H1 (cell line): Measurements from ENCODE around the gene IQCK. TPM values are rescaled to one million over a fixed set of nuclear protein-coding genes. Genes with fewer than 3 reads are reported as not detected.

Experiments used
- CTCF ChIA-PET: fragments of 300-600 bp; sonication (Branson Sonifier 250); formaldehyde crosslinking; loops from one replicate; lab custom pipeline; 2021; ENCODE audit not compliant: partially characterized antibody; lab: Charles Lee
- POLR2A ChIA-PET: fragments of 300-600 bp; sonication (Branson Sonifier 250); formaldehyde crosslinking; loops from one replicate; lab custom pipeline; 2021; ENCODE audit warnings: inconsistent platforms; ENCODE audit not compliant: partially characterized antibody; lab: Charles Lee
- DNase-seq, 2 experiments: peaks; one replicate each; pipeline versions ENCODE4 v3.0.0 to v3.0.0-alpha.2; 2010 to 2022; ENCODE audit warnings: low spot score in 2 of 2, low read depth in 1 of 2, mixed read lengths in 1 of 2
- FAIRE-seq: peaks from 2 replicates; lab custom pipeline; 2011; peaks lifted over from hg19 to GRCh38; lab: Jason Lieb, UNC
- H2AFZ ChIP-seq: 2 replicates; pipeline ENCODE4 v1.8.1; 2012; ENCODE audit warnings: low read length, inconsistent platforms
- H2AK5ac ChIP-seq: 2 replicates; pipeline ENCODE4 v1.6.1; 2013; ENCODE audit warnings: low read depth, low read length
- H2BK120ac ChIP-seq: replicated peaks from 2 replicates; pipeline ENCODE3; 2013; ENCODE audit warnings: low read depth, low read length, inconsistent platforms
- H2BK12ac ChIP-seq: 2 replicates; pipeline ENCODE4 v1.6.1; 2013; ENCODE audit warnings: low read depth, low read length
- H2BK15ac ChIP-seq: 2 replicates; pipeline ENCODE4 v1.6.1; 2013; ENCODE audit warnings: low read length
- H2BK20ac ChIP-seq: 2 replicates; pipeline ENCODE4 v1.6.1; 2013; ENCODE audit warnings: low read length
- H2BK5ac ChIP-seq: 2 replicates; pipeline ENCODE4 v1.6.1; 2013; ENCODE audit warnings: low read depth, low read length
- H3K14ac ChIP-seq: 2 replicates; pipeline ENCODE4 v1.6.1; 2013; ENCODE audit warnings: inconsistent platforms; ENCODE audit not compliant: insufficient read length
- H3K18ac ChIP-seq: 2 replicates; pipeline ENCODE4 v1.6.1; 2013; ENCODE audit warnings: low read length; ENCODE audit errors: extremely low read depth
- H3K23ac ChIP-seq: 2 replicates; pipeline ENCODE4 v1.6.1; 2013; ENCODE audit warnings: inconsistent platforms; ENCODE audit not compliant: insufficient read length
- H3K23me2 ChIP-seq: 2 replicates; pipeline ENCODE4 v1.6.1; 2013; ENCODE audit warnings: low read depth, low read length
- H3K27ac ChIP-seq: 2 replicates; pipeline ENCODE4 v1.6.1; 2011; ENCODE audit warnings: low read depth, low read length, inconsistent platforms
- H3K27me3 ChIP-seq, 4 experiments: replicated peaks in 1 of 4; 1 replicate in 1 of 4; 2 replicates in 3 of 4; pipeline versions ENCODE4 v1.6.1 to v1.8.1; 2011 to 2013; ENCODE audit warnings: low read length in 3 of 4, mild to moderate bottlenecking in 3 of 4, inconsistent platforms in 2 of 4, mixed read lengths in 2 of 4, moderate library complexity in 1 of 4; ENCODE audit not compliant: control insufficient read depth in 3 of 4, insufficient read depth in 3 of 4; ENCODE audit errors: extremely low read depth in 1 of 4
- H3K36me3 ChIP-seq, 4 experiments: 2 replicates each; pipeline versions ENCODE4 v1.6.1 to v1.8.1; 2011 to 2013; ENCODE audit warnings: mild to moderate bottlenecking in 4 of 4, low read length in 3 of 4, moderate library complexity in 2 of 4, control low read depth in 1 of 4, inconsistent platforms in 1 of 4; ENCODE audit not compliant: insufficient read depth in 4 of 4, control insufficient read depth in 2 of 4
- H3K4ac ChIP-seq: replicated peaks from 2 replicates; pipeline ENCODE3; 2013; ENCODE audit warnings: low read length, low read depth, mixed read lengths, inconsistent platforms; ENCODE audit not compliant: insufficient read length
- H3K4me1 ChIP-seq, 4 experiments: replicated peaks in 1 of 4; 1 replicate in 1 of 4; 2 replicates in 3 of 4; pipeline versions ENCODE4 v1.6.1 to v1.8.1; 2011 to 2013; ENCODE audit warnings: low read length in 3 of 4, inconsistent platforms in 2 of 4, mixed read lengths in 1 of 4; ENCODE audit not compliant: insufficient read depth in 4 of 4, control insufficient read depth in 3 of 4
- H3K4me2 ChIP-seq, 2 experiments: 2 replicates each; pipeline versions ENCODE4 v1.6.1 to v1.8.1; 2011 to 2013; ENCODE audit warnings: low read depth in 2 of 2, low read length in 2 of 2, control low read depth in 1 of 2, inconsistent platforms in 1 of 2, mild to moderate bottlenecking in 1 of 2; ENCODE audit not compliant: insufficient read depth in 1 of 2
- H3K4me3 ChIP-seq, 4 experiments: fragments of 200-600, 300-600 bp in 1 of 4; sonication (generic), shearing (Covaris generic), sonication (Bioruptor Twin) in 1 of 4; 2 replicates each; pipeline versions ENCODE4 v1.5.1 to v1.8.1; 2011 to 2016; ENCODE audit warnings: low read length in 4 of 4, low read depth in 3 of 4, control low read depth in 2 of 4, inconsistent platforms in 2 of 4, mild to moderate bottlenecking in 2 of 4, mixed read lengths in 1 of 4, moderate library complexity in 1 of 4; ENCODE audit not compliant: insufficient read depth in 2 of 4; ENCODE audit errors: extremely low read depth in 1 of 4
- H3K56ac ChIP-seq: replicated peaks from 2 replicates; pipeline ENCODE3; 2013; ENCODE audit warnings: low read depth, mild to moderate bottlenecking, mixed read lengths, low read length, inconsistent platforms; ENCODE audit not compliant: insufficient read length
- H3K79me1 ChIP-seq: 2 replicates; pipeline ENCODE4 v1.6.1; 2013; ENCODE audit warnings: low read depth, low read length, control low read depth
- H3K79me2 ChIP-seq, 2 experiments: 2 replicates each; pipeline versions ENCODE4 v1.6.1 to v1.8.1; 2012 to 2013; ENCODE audit warnings: low read length in 2 of 2, mild to moderate bottlenecking in 2 of 2, inconsistent platforms in 1 of 2; ENCODE audit not compliant: insufficient read depth in 2 of 2, control insufficient read depth in 1 of 2
- H3K9ac ChIP-seq, 4 experiments: replicated peaks in 1 of 4; 1 replicate in 1 of 4; 2 replicates in 3 of 4; pipeline versions ENCODE4 v1.6.1 to v1.8.1; 2011 to 2013; ENCODE audit warnings: low read depth in 3 of 4, low read length in 3 of 4, control low read depth in 2 of 4, mild to moderate bottlenecking in 2 of 4, moderate library complexity in 2 of 4, inconsistent platforms in 1 of 4; ENCODE audit errors: extremely low read depth in 1 of 4
- H3K9me3 ChIP-seq, 2 experiments: 2 replicates each; pipeline versions ENCODE4 v1.6.1 to v1.8.1; 2012 to 2013; ENCODE audit warnings: mild to moderate bottlenecking in 2 of 2, moderate library complexity in 2 of 2, control low read depth in 1 of 2, inconsistent platforms in 1 of 2, low read depth in 1 of 2, low read length in 1 of 2, mixed read lengths in 1 of 2; ENCODE audit not compliant: insufficient read depth in 2 of 2
- H4K20me1 ChIP-seq, 2 experiments: replicated peaks in 1 of 2; 2 replicates each; pipeline versions ENCODE3 to v1.8.1; 2011 to 2013; ENCODE audit warnings: inconsistent platforms in 2 of 2, low read length in 2 of 2, mild to moderate bottlenecking in 1 of 2; ENCODE audit not compliant: insufficient read depth in 2 of 2, control insufficient read depth in 1 of 2
- H4K5ac ChIP-seq: 2 replicates; pipeline ENCODE4 v1.6.1; 2013; ENCODE audit warnings: low read length, low read depth, mixed read lengths, inconsistent platforms; ENCODE audit not compliant: insufficient read length
- H4K8ac ChIP-seq: 2 replicates; pipeline ENCODE4 v1.8.0; 2013; ENCODE audit warnings: mild to moderate bottlenecking, moderate library complexity, low read length, inconsistent platforms; ENCODE audit not compliant: insufficient read depth; ENCODE audit errors: extremely low read depth
- H4K91ac ChIP-seq: replicated peaks from 2 replicates; pipeline ENCODE3; 2013; ENCODE audit warnings: low read length, mixed read lengths, inconsistent platforms; ENCODE audit not compliant: insufficient read length
- CBX5 ChIP-seq: fragments of 300-800, 300-1000 bp; sonication (generic); IDR thresholded peaks from 2 replicates; pipeline ENCODE4 v1.7.1; 2016; ENCODE audit warnings: antibody characterized with exemption, low read length, low read depth
- EZH2 ChIP-seq: fragments of 200-600 bp; sonication (generic); IDR thresholded peaks from 2 replicates; pipeline ENCODE4 v1.7.1; 2012; ENCODE audit warnings: low read depth, mild to moderate bottlenecking, moderate library complexity, low read length, inconsistent platforms; ENCODE audit not compliant: severe bottlenecking
- NRF1 ChIP-seq: IDR thresholded peaks from 2 replicates; pipeline ENCODE4 v1.6.1; 2011; ENCODE audit warnings: mild to moderate bottlenecking, low read depth, low read length, improper control_type of control experiment
- RFX5 ChIP-seq: IDR thresholded peaks from 2 replicates; pipeline ENCODE4 v1.6.1; 2011; ENCODE audit warnings: low read depth, low read length, improper control_type of control experiment, borderline replicate concordance
- SIRT6 ChIP-seq: IDR thresholded peaks from one replicate; pipeline ENCODE4 v1.7.1; 2012; ENCODE audit warnings: low read length, inconsistent platforms
- SRF ChIP-seq: IDR thresholded peaks from 2 replicates; pipeline ENCODE4 v1.6.1; 2011; ENCODE audit warnings: mild to moderate bottlenecking, low read depth, low read length, moderate library complexity
- TBP ChIP-seq: IDR thresholded peaks from 2 replicates; pipeline ENCODE4 v1.6.1; 2011; ENCODE audit warnings: low read depth, low read length, improper control_type of control experiment
- TCF12 ChIP-seq: IDR thresholded peaks from 2 replicates; pipeline ENCODE4 v1.6.1; 2011; ENCODE audit warnings: low read depth, mild to moderate bottlenecking, low read length
- YY1 ChIP-seq: IDR thresholded peaks from 2 replicates; pipeline ENCODE4 v1.6.1; 2011; ENCODE audit warnings: low read depth, mild to moderate bottlenecking, low read length
- WGBS, 2 experiments: shearing (Covaris generic) in 1 of 2; methylation state at CpG; one replicate each; pipeline versions ENCODE4 v1.1.6 to v1.1.7; 2013 to 2015; ENCODE audit warnings: low lambda C conversion rate in 2 of 2, mixed read lengths in 2 of 2, inconsistent platforms in 1 of 2, low coverage in 1 of 2, missing lambda C conversion rate in 1 of 2; ENCODE audit not compliant: insufficient replicate concordance in 2 of 2, insufficient coverage in 1 of 2, insufficient read length in 1 of 2; ENCODE audit errors: extremely low coverage in 1 of 2, missing lambda C conversion rate in 1 of 2; 5-methylcytosine and 5-hydroxymethylcytosine counted together
- polyA plus RNA-seq, 7 experiments: library from polyadenylated mRNA; depleted of rRNA in 3 of 7; stranded (reverse) in 5 of 7; unstranded in 2 of 7; fragments of >200 nt in 5 of 7; fragments of 200-250 nt in 2 of 7; gene quantifications; 1 replicate in 5 of 7; 2 replicates in 1 of 7; 4 replicates in 1 of 7; pipeline versions ENCODE4 v1.2.1 to v1.2.3, GENCODE V29; 2011 to 2013; ENCODE audit warnings: missing spikeins in 2 of 7, mixed read lengths in 2 of 7
- total RNA-seq: library from RNA; stranded (reverse); fragmentation: NEBNext Ultra II Directional; extraction: Animal tissue kit (Norgen Biotek cat#: 25700); gene quantifications from 2 replicates; pipeline ENCODE4 v1.2.1, GENCODE V29; 2021
- TF ChIP-seq, protein P1 (sequence below), 3 experiments: IDR thresholded peaks; 1 replicate in 2 of 3; 2 replicates in 1 of 3; pipeline versions ENCODE4 v1.5.1 to v1.6.1; 2011; ENCODE audit warnings: low read length in 3 of 3, mild to moderate bottlenecking in 3 of 3, inconsistent platforms in 2 of 3, low read depth in 1 of 3, moderate library complexity in 1 of 3; ENCODE audit not compliant: insufficient read depth in 1 of 3; ENCODE audit errors: control extremely low read depth in 1 of 3

Gene IQCK
- total and polyA plus RNA-seq, 2 of the 8 experiments (the other 6 are each of a cell fraction or from before 2014, with no cell fraction given): 6.2 to 9.3 TPM

GRCh38 chr16:19857593-19858339 is 139.7 kb downstream of the IQCK start:
- Histone ChIP-seq H3K18ac (peak overlapping the region; percentile 85), H4K8ac (no peak overlapping the region), H2BK120ac (no peak overlapping the region), H3K79me2 (peaks cover 0 to 9% of the 10 kb centered on the region in 2 experiments; a peak in 2 of 4 replicates), H2BK20ac (no peak overlapping the region), H2BK12ac (peak overlapping the region; percentile 20; the same call in 1 of the 2 replicates), H4K20me1 (no peaks in the 10 kb centered on the region), H3K4ac (no peak overlapping the region), H3K36me3 (peaks cover 10 to 53% (median 17%) of the 10 kb centered on the region in 4 experiments; a peak in 7 of 8 replicates), H2BK15ac (0 out of 2 replicates have a peak overlapping the region, but pooled peaks have one; percentile 49), H2BK5ac (peak overlapping the region; percentile 66), H3K79me1 (no peaks in the 10 kb centered on the region; the same call in 1 of the 2 replicates), H4K5ac (peak overlapping the region; percentile 20), H3K4me3 (no peak overlapping the region), H2AK5ac (no peak overlapping the region), H3K4me2 (peak overlapping the region in 1 of 2 experiments; percentile 20; a peak in 1 of 4 replicates), H3K9me3 (no peaks in the 10 kb centered on the region), H4K91ac (peak overlapping the region; percentile 34), H3K14ac (no peak overlapping the region), H3K4me1 (peaks cover 21 to 56% (median 48%) of the 10 kb centered on the region in 4 experiments), H3K27ac (no peak overlapping the region), H3K56ac (no peak overlapping the region), H3K9ac (no peak overlapping the region), H3K23ac (no peak overlapping the region), H3K27me3 (no peaks in the 10 kb centered on the region), H3K23me2 (peaks cover 7% of the 10 kb centered on the region), H2AFZ (no peak overlapping the region)
- POLR2A ChIA-PET: interaction anchor here (0.9 to 9.2 kb wide), 4 partner anchors 18 to 140 kb away, joined by 3 to 114 read pairs (median 6); partner anchors contain the start of genes GPRC5B, IQCK and KNOP1
- DNase-seq (no peak), FAIRE-seq (no peak)
- 85% methylated on average over 16 of the region's 16 CpGs; no CpG with 5 or more reads in 1 of the 2 experiments for WGBS, 2 experiments
- CTCF ChIA-PET: no interaction called here
- TF ChIP-seq TCF12 (no peak), SRF (no peak), RFX5 (no peak), SIRT6 (no peak), CBX5 (no peak), NRF1 (no peak), EZH2 (no peak), TBP (no peak), YY1 (no peak)
- TF ChIP-seq, protein P1, sequence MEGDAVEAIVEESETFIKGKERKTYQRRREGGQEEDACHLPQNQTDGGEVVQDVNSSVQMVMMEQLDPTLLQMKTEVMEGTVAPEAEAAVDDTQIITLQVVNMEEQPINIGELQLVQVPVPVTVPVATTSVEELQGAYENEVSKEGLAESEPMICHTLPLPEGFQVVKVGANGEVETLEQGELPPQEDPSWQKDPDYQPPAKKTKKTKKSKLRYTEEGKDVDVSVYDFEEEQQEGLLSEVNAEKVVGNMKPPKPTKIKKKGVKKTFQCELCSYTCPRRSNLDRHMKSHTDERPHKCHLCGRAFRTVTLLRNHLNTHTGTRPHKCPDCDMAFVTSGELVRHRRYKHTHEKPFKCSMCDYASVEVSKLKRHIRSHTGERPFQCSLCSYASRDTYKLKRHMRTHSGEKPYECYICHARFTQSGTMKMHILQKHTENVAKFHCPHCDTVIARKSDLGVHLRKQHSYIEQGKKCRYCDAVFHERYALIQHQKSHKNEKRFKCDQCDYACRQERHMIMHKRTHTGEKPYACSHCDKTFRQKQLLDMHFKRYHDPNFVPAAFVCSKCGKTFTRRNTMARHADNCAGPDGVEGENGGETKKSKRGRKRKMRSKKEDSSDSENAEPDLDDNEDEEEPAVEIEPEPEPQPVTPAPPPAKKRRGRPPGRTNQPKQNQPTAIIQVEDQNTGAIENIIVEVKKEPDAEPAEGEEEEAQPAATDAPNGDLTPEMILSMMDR (IDR thresholded peaks at IDR 0.05; ENCODE audit: control extremely low read depth in 1 of 3, insufficient read depth in 1 of 3, low read depth in 1 of 3, low read length in 3 of 3): no peak
